MM.1S (cell line): ENCODE measurements around the gene EXOC2.
"Not testable (repeated sequence)": the region's sequence is repeated elsewhere in the genome, so short reads cannot be mapped to it uniquely, and the experiment has no call there.

Experiments
- DNase-seq: peaks from one replicate; pipeline ENCODE4 v3.0.0-alpha.2; 2015
- H2AFZ ChIP-seq: fragments of 300-600 bp; sonication (generic); 2 replicates; pipeline ENCODE4 v1.6.0; 2016; ENCODE audit warnings: antibody characterized with exemption, low read length
- H3F3A ChIP-seq: fragments of 300-600 bp; sonication (generic); 2 replicates; pipeline ENCODE4 v1.6.1; 2016; ENCODE audit warnings: mild to moderate bottlenecking, antibody characterized with exemption, low read length, moderate library complexity, mixed read lengths; ENCODE audit not compliant: insufficient read depth
- H3K27ac ChIP-seq: fragments of 300-600 bp; sonication (generic); 2 replicates; pipeline ENCODE4 v1.5.1; 2016; ENCODE audit warnings: mild to moderate bottlenecking, low read length
- H3K27me3 ChIP-seq: fragments of 300-600 bp; sonication (generic); replicated peaks from 2 replicates; pipeline ENCODE4 v1.6.0; 2016; ENCODE audit warnings: low read length; ENCODE audit not compliant: insufficient read depth
- H3K36me3 ChIP-seq: fragments of 300-600 bp; sonication (generic); replicated peaks from 2 replicates; pipeline ENCODE4 v1.6.1; 2016; ENCODE audit warnings: mild to moderate bottlenecking, low read length, mixed read lengths; ENCODE audit not compliant: insufficient read depth
- H3K4me1 ChIP-seq: fragments of 300-600 bp; sonication (generic); 2 replicates; pipeline ENCODE4 v1.6.1; 2016; ENCODE audit warnings: low read length, mixed read lengths
- H3K4me2 ChIP-seq: fragments of 300-600 bp; sonication (generic); 2 replicates; pipeline ENCODE4 v1.6.0; 2016; ENCODE audit warnings: low read depth, low read length
- H3K4me3 ChIP-seq: fragments of 300-600 bp; sonication (generic); 2 replicates; pipeline ENCODE4 v1.5.1; 2016; ENCODE audit warnings: low read length, mixed read lengths
- H3K79me2 ChIP-seq: fragments of 300-600 bp; sonication (generic); 2 replicates; pipeline ENCODE4 v1.6.1; 2016; ENCODE audit warnings: mixed run types, low read length, mixed read lengths
- H3K9ac ChIP-seq: fragments of 300-600 bp; sonication (generic); 2 replicates; pipeline ENCODE4 v1.6.1; 2016; ENCODE audit warnings: low read length, mixed read lengths
- H3K9me2 ChIP-seq: fragments of 300-600 bp; sonication (generic); replicated peaks from 2 replicates; pipeline ENCODE4 v1.6.1; 2016; ENCODE audit warnings: mild to moderate bottlenecking, low read length, mixed read lengths; ENCODE audit not compliant: insufficient read depth
- H3K9me3 ChIP-seq: fragments of 300-600 bp; sonication (generic); replicated peaks from 2 replicates; pipeline ENCODE4 v1.6.1; 2016; ENCODE audit warnings: mild to moderate bottlenecking, low read length, mixed read lengths; ENCODE audit not compliant: insufficient read depth
- H4K20me1 ChIP-seq: fragments of 300-600 bp; sonication (generic); 2 replicates; pipeline ENCODE4 v1.6.1; 2016; ENCODE audit warnings: mild to moderate bottlenecking, low read length, moderate library complexity, mixed read lengths; ENCODE audit not compliant: insufficient read depth
- CTCF ChIP-seq: fragments of 300-600 bp; sonication (generic); IDR thresholded peaks from 2 replicates; pipeline ENCODE4 v1.5.1; 2016; ENCODE audit warnings: antibody characterized with exemption, low read length, mixed read lengths
- EZH2 ChIP-seq: fragments of 300-600 bp; sonication (generic); optimal IDR thresholded peaks from 2 replicates; pipeline ENCODE3; 2017; ENCODE audit warnings: low read depth, mild to moderate bottlenecking, antibody characterized with exemption, low read length, mixed read lengths
- EZH2phosphoT487 ChIP-seq: fragments of 300-600 bp; sonication (generic); IDR thresholded peaks from 2 replicates; pipeline ENCODE4 v1.6.1; 2018; ENCODE audit warnings: antibody characterized with exemption, low read length

The EXOC2 gene

GRCh38 chr6:562052-562676, 130.8 kb downstream of the EXOC2 start:
- Histone ChIP-seq H3K9me2 (no peaks in the 10 kb centered on the region), H4K20me1 (no peaks in the 10 kb centered on the region), H3K36me3 (no peaks in the 10 kb centered on the region), H3F3A (no peaks in the 10 kb centered on the region), H2AFZ (no peak overlapping the region), H3K9ac (no peak overlapping the region), H3K4me1 (no peaks in the 10 kb centered on the region), H3K4me3 (no peak overlapping the region), H3K79me2 (no peaks in the 10 kb centered on the region), H3K4me2 (no peak overlapping the region), H3K27ac (no peak overlapping the region), H3K9me3 (no peaks in the 10 kb centered on the region), H3K27me3 (no peaks in the 10 kb centered on the region)
- no peak for DNase-seq
- TF ChIP-seq CTCF (no peak), EZH2phosphoT487 (no peak), EZH2 (no peak)

GRCh38 chr6:561335-561734, 131.6 kb downstream of the EXOC2 start:
- H3K9me3 ChIP-seq, H3K36me3 ChIP-seq, H3K27me3 ChIP-seq, H3K79me2 ChIP-seq, H3K4me1 ChIP-seq, H3K9ac ChIP-seq, H2AFZ ChIP-seq, H4K20me1 ChIP-seq, DNase-seq, H3K4me2 ChIP-seq, H3K9me2 ChIP-seq, H3K4me3 ChIP-seq, H3K27ac ChIP-seq, H3F3A ChIP-seq: not testable (repeated sequence)

- H3K36me3 ChIP-seq: no peaks in the 10 kb centered on the region
- H4K20me1 ChIP-seq: no peaks in the 10 kb centered on the region
- no peak overlapping the region for H2AFZ ChIP-seq
- H3K9ac ChIP-seq: no peak overlapping the region
- no peak for DNase-seq
- H3K4me1 ChIP-seq: no peaks in the 10 kb centered on the region
- H3K4me2 ChIP-seq: no peak overlapping the region
- H3K27ac ChIP-seq: no peak overlapping the region
- no peak for TF ChIP-seq CTCF
- H3K4me3 ChIP-seq: no peak overlapping the region
- no peaks in the 10 kb centered on the region for H3K9me2 ChIP-seq
- no peaks in the 10 kb centered on the region for H3K79me2 ChIP-seq
- H3F3A ChIP-seq: no peaks in the 10 kb centered on the region
- no peaks in the 10 kb centered on the region for H3K27me3 ChIP-seq
- no peaks in the 10 kb centered on the region for H3K9me3 ChIP-seq
Measured at GRCh38 chr6:558959-559358, 134.0 kb downstream of the EXOC2 start.

- Histone ChIP-seq H3K9me2 (no peaks in the 10 kb centered on the region), H3K36me3 (no peaks in the 10 kb centered on the region), H3K4me1 (no peaks in the 10 kb centered on the region), H2AFZ (no peak overlapping the region), H3K27me3 (no peaks in the 10 kb centered on the region), H3K9me3 (no peaks in the 10 kb centered on the region), H3K79me2 (no peaks in the 10 kb centered on the region), H3K27ac (no peak overlapping the region), H4K20me1 (no peaks in the 10 kb centered on the region), H3K4me3 (no peak overlapping the region), H3K9ac (no peak overlapping the region), H3K4me2 (no peak overlapping the region), H3F3A (no peaks in the 10 kb centered on the region)
- TF ChIP-seq EZH2phosphoT487 (no peak), CTCF (peak; percentile 34), EZH2 (no peak)
- DNase-seq: peak; percentile 15
Measured at GRCh38 chr6:558089-558488, 134.8 kb downstream of the EXOC2 start.
